K562 (cell line): ENCODE measurements around the gene TRIP10. TPM values are rescaled to one million over a fixed set of nuclear protein-coding genes. Genes with fewer than 3 reads are reported as not detected.

ENCODE experiments used
- BCL6 ChIP-seq: fragments of 250-450 bp; sonication (Bioruptor Pico); IDR thresholded peaks from 2 replicates; pipeline ENCODE4 v1.4.0; 2020
- DIDO1 ChIP-seq: fragments of 450-650 bp; IDR thresholded peaks from 2 replicates; pipeline ENCODE4 v1.6.1; 2016; ENCODE audit warnings: low read depth, missing biosample characterization, missing genetic modification characterization
- ETV1 ChIP-seq: fragments of 450-650 bp; conservative IDR thresholded peaks from 2 replicates; pipeline ENCODE4 v1.6.1; 2016; ENCODE audit warnings: missing genetic modification characterization, control low read depth, low read depth, missing compliant biosample characterization
- HCFC1 ChIP-seq: IDR thresholded peaks from 2 replicates; pipeline ENCODE4 v1.6.1; 2012; ENCODE audit warnings: low read depth, low read length, improper control_type of control experiment
- KAT2B ChIP-seq: IDR thresholded peaks from one replicate; pipeline ENCODE4 v1.6.1; 2012; ENCODE audit warnings: low read depth, mild to moderate bottlenecking, control low read depth, inconsistent platforms, low read length, moderate library complexity
- LCOR ChIP-seq: sonication (generic); formaldehyde crosslinking; IDR thresholded peaks from 2 replicates; pipeline ENCODE4 v1.8.0; 2022; ENCODE audit warnings: mild to moderate bottlenecking, missing genetic modification reagents
- POLR3A ChIP-seq: IDR thresholded peaks from 2 replicates; pipeline ENCODE4 v1.6.1; 2011; ENCODE audit warnings: borderline replicate concordance, mild to moderate bottlenecking, moderate library complexity; ENCODE audit not compliant: insufficient read length, insufficient read depth; ENCODE audit errors: extremely low read depth
- RNF2 ChIP-seq: sonication (generic); IDR thresholded peaks from 2 replicates; pipeline ENCODE4 v1.6.1; 2016
- SRSF3 ChIP-seq: fragments of 200-400 bp; formaldehyde crosslinking; IDR thresholded peaks from 2 replicates; pipeline ENCODE4 v1.6.1; 2016; ENCODE audit warnings: mild to moderate bottlenecking, low read length, moderate library complexity; ENCODE audit not compliant: insufficient read depth
- SRSF9 ChIP-seq: fragments of 200-400 bp; formaldehyde crosslinking; IDR thresholded peaks from 2 replicates; pipeline ENCODE4 v1.6.1; 2017; ENCODE audit warnings: low read depth, low read length, borderline replicate concordance
- TBL1XR1 ChIP-seq, 2 experiments: IDR thresholded peaks; 2 replicates each; pipeline ENCODE4 v1.6.1; 2012; ENCODE audit warnings: improper control_type of control experiment in 2 of 2, low read length in 2 of 2, mild to moderate bottlenecking in 1 of 2
- TCF7 ChIP-seq: sonication (generic); IDR thresholded peaks from 2 replicates; pipeline ENCODE4 v1.6.1; 2016; ENCODE audit warnings: antibody characterized with exemption, borderline replicate concordance
- XRCC3 ChIP-seq: fragments of 450-650 bp; IDR thresholded peaks from 2 replicates; pipeline ENCODE4 v1.6.1; 2017; ENCODE audit warnings: mild to moderate bottlenecking, moderate library complexity
- ZEB2 ChIP-seq: fragments of 450-650 bp; IDR thresholded peaks from 2 replicates; pipeline ENCODE4 v1.6.1; 2016
- ZFP1 ChIP-seq: fragments of 450-650 bp; formaldehyde crosslinking; IDR thresholded peaks from 2 replicates; pipeline ENCODE4 v1.4.0; 2020; ENCODE audit warnings: mild to moderate bottlenecking, mixed read lengths
- ZNF445 ChIP-seq: fragments of 250-450 bp; sonication (Bioruptor Pico); IDR thresholded peaks from 2 replicates; pipeline ENCODE4 v1.4.0; 2020; ENCODE audit warnings: low read depth, mild to moderate bottlenecking, moderate library complexity
- ZNF551 ChIP-seq: fragments of 250-450 bp; sonication (Bioruptor Pico); IDR thresholded peaks from 2 replicates; pipeline ENCODE4 v1.5.0; 2021; ENCODE audit warnings: mild to moderate bottlenecking, moderate library complexity
- ZNF778 ChIP-seq: fragments of 450-650 bp; formaldehyde crosslinking; IDR thresholded peaks from 2 replicates; pipeline ENCODE4 v1.4.0; 2020; ENCODE audit warnings: mild to moderate bottlenecking, moderate library complexity
- polyA plus RNA-seq, 8 experiments: library from polyadenylated mRNA; depleted of rRNA in 4 of 8; stranded (reverse) in 5 of 8; unstranded in 3 of 8; fragments of >200 nt; fragmentation: Nextera tagmentation in 2 of 8; fragmentation: Illumina TruSeq in 1 of 8; extraction: Ambion mirVana in 2 of 8; extraction: Trizol in 1 of 8; gene quantifications; 2 replicates each; pipeline versions ENCODE4 v1.2.1 to v1.2.3, GENCODE V29; 2011 to 2014; ENCODE audit warnings: inconsistent platforms in 1 of 8, missing spikeins in 1 of 8
- total RNA-seq, 7 experiments: library from RNA; depleted of rRNA in 6 of 7; stranded (reverse); fragments of >200 nt in 6 of 7; fragmentation: Illumina TruSeq in 2 of 7; extraction: Trizol in 2 of 7; gene quantifications; 2 replicates each; pipeline versions ENCODE4 v1.2.1 to v1.2.3, GENCODE V29; 2011 to 2021; ENCODE audit warnings: low replicate concordance in 1 of 7
- TF ChIP-seq, protein P1 (sequence below): fragments of 450-650 bp; IDR thresholded peaks from 2 replicates; pipeline ENCODE4 v1.6.1; 2017; ENCODE audit warnings: antibody characterized with exemption
- TF ChIP-seq, protein P2 (sequence below), 2 experiments: fragments of 200-800 bp in 1 of 2; sonication (Bioruptor generic) in 1 of 2; sonication (generic) in 1 of 2; formaldehyde crosslinking in 1 of 2; IDR thresholded peaks in 1 of 2; conservative IDR thresholded peaks in 1 of 2; 2 replicates each; pipeline versions ENCODE4 v1.5.0 to v1.6.1; 2016 to 2020; ENCODE audit warnings: missing compliant biosample characterization in 1 of 2, missing genetic modification characterization in 1 of 2, missing genetic modification reagents in 1 of 2
- TF ChIP-seq, protein P3 (sequence below): IDR thresholded peaks from 2 replicates; pipeline ENCODE4 v1.6.1; 2016; ENCODE audit warnings: missing genetic modification characterization, missing compliant biosample characterization
- TF ChIP-seq, protein P4 (sequence below): sonication (generic); IDR thresholded peaks from 2 replicates; pipeline ENCODE4 v1.6.1; 2016

TRIP10 gene
- total and polyA plus RNA-seq, 9 of the 15 experiments (the other 6 are each of a cell fraction or from before 2014, with no cell fraction given): 1.2 to 66.8 (median 36.1) TPM

DNA sequence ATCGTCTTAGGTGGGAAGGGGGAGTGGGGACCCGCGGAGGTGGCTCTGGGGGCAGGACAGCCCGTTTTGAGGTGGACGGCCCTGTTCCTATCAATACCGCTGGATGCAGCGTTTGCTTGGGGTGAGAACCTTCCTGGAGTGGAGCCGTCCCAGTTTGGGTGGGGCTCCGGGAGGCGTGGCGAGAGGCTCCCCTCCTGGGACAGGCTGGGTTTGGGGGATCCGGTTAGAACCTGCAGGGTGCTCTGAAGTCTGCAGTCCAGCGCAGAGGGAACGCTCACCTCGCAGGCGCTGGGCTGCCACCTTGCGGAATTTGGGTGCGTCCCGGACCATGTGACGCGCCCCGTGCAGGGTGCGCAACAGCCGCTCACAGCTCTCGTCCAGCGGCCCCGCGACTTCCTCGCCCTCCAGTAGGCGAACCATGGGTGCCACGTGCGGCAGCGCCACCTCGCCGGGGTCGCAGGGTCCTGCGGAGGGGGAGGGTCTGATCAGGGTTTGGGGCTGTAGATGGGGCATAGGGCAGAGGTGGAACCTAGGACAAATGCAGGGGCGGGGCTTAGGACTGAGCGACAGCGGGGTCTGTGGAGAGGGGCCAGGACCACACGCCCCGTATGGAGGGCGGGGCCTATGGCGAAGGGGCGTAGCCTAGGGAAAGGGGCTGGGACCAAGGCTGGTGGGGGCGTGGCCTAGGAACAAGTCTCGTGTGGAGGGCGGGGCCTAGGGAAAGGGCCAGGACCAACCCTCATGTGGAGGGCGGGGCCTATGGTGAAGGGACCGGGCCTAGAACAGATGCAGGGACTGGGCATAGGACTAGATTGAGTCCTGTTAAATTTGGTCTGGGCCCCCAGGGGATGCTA, 13.9 kb downstream of the TRIP10 start (continued):
- TF ChIP-seq, protein P1, sequence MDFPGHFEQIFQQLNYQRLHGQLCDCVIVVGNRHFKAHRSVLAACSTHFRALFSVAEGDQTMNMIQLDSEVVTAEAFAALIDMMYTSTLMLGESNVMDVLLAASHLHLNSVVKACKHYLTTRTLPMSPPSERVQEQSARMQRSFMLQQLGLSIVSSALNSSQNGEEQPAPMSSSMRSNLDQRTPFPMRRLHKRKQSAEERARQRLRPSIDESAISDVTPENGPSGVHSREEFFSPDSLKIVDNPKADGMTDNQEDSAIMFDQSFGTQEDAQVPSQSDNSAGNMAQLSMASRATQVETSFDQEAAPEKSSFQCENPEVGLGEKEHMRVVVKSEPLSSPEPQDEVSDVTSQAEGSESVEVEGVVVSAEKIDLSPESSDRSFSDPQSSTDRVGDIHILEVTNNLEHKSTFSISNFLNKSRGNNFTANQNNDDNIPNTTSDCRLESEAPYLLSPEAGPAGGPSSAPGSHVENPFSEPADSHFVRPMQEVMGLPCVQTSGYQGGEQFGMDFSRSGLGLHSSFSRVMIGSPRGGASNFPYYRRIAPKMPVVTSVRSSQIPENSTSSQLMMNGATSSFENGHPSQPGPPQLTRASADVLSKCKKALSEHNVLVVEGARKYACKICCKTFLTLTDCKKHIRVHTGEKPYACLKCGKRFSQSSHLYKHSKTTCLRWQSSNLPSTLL: no peak
- no peak for TF ChIP-seq ZNF778 (CRISPR knock-in tag)
- TF ChIP-seq, protein P2, sequence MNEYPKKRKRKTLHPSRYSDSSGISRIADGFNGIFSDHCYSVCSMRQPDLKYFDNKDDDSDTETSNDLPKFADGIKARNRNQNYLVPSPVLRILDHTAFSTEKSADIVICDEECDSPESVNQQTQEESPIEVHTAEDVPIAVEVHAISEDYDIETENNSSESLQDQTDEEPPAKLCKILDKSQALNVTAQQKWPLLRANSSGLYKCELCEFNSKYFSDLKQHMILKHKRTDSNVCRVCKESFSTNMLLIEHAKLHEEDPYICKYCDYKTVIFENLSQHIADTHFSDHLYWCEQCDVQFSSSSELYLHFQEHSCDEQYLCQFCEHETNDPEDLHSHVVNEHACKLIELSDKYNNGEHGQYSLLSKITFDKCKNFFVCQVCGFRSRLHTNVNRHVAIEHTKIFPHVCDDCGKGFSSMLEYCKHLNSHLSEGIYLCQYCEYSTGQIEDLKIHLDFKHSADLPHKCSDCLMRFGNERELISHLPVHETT (CRISPR knock-in tag; conservative IDR thresholded peaks at IDR 0.05 in 1 of 2, IDR thresholded peaks at IDR 0.05 in 1 of 2): no peak
- TF ChIP-seq ZNF551 (CRISPR knock-in tag): no peak
- 0 out of 2 replicates have a peak, but pooled peaks have one; percentile 28 for TF ChIP-seq DIDO1 (tag)
- no peak for TF ChIP-seq TBL1XR1 (IDR thresholded peaks at IDR 0.05; ENCODE audit: low read length in 2 of 2)
- no peak for TF ChIP-seq KAT2B
- TF ChIP-seq RNF2: peak; percentile 86
- no peak for TF ChIP-seq ZFP1 (CRISPR knock-in tag)
- TF ChIP-seq ETV1 (tag): peak; percentile 43; the same call in 1 of the 2 replicates
- TF ChIP-seq, protein P3, sequence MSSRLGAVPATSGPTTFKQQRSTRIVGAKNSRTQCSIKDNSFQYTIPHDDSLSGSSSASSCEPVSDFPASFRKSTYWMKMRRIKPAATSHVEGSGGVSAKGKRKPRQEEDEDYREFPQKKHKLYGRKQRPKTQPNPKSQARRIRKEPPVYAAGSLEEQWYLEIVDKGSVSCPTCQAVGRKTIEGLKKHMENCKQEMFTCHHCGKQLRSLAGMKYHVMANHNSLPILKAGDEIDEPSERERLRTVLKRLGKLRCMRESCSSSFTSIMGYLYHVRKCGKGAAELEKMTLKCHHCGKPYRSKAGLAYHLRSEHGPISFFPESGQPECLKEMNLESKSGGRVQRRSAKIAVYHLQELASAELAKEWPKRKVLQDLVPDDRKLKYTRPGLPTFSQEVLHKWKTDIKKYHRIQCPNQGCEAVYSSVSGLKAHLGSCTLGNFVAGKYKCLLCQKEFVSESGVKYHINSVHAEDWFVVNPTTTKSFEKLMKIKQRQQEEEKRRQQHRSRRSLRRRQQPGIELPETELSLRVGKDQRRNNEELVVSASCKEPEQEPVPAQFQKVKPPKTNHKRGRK (tag): no peak
- TF ChIP-seq SRSF9: no peak
- peak; percentile 67 for TF ChIP-seq HCFC1
- no peak for TF ChIP-seq XRCC3
- TF ChIP-seq LCOR (CRISPR knock-in tag): peak; percentile 90
- TF ChIP-seq TCF7: 0 out of 2 replicates have a peak, but pooled peaks have one; percentile 20
- no peak for TF ChIP-seq BCL6 (CRISPR knock-in tag)
- TF ChIP-seq SRSF3: no peak
- no peak for TF ChIP-seq ZNF445 (CRISPR knock-in tag)
- TF ChIP-seq, protein P4, sequence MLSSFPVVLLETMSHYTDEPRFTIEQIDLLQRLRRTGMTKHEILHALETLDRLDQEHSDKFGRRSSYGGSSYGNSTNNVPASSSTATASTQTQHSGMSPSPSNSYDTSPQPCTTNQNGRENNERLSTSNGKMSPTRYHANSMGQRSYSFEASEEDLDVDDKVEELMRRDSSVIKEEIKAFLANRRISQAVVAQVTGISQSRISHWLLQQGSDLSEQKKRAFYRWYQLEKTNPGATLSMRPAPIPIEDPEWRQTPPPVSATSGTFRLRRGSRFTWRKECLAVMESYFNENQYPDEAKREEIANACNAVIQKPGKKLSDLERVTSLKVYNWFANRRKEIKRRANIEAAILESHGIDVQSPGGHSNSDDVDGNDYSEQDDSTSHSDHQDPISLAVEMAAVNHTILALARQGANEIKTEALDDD: no peak
- TF ChIP-seq POLR3A: no peak
- no peak; the same call in 1 of the 2 replicates for TF ChIP-seq ZEB2
